Hepatocyte (in vitro differentiated cells): ENCODE data around the gene G6PC1. TPM values are rescaled to one million over a fixed set of nuclear protein-coding genes. Genes with fewer than 3 reads are reported as not detected.
"Not testable (repeated sequence)": the region's sequence is repeated elsewhere in the genome, so short reads cannot be mapped to it uniquely, and the experiment has no call there.

Source experiments
- DNase-seq: peaks from one replicate; pipeline ENCODE4 v3.0.0-alpha.2; 2016; ENCODE audit warnings: low spot score
- H2AFZ ChIP-seq: fragments of 200-600 bp; sonication (generic); 2 replicates; pipeline ENCODE4 v1.6.0; 2016; ENCODE audit warnings: antibody characterized with exemption, mild to moderate bottlenecking
- H3K27ac ChIP-seq: fragments of 200-600 bp; sonication (generic); 2 replicates; pipeline ENCODE4 v1.5.1; 2016; ENCODE audit warnings: mild to moderate bottlenecking
- H3K27me3 ChIP-seq: fragments of 200-600 bp; sonication (generic); 2 replicates; pipeline ENCODE4 v1.6.1; 2016
- H3K36me3 ChIP-seq: fragments of 200-600 bp; sonication (generic); replicated peaks from 2 replicates; pipeline ENCODE4 v1.5.1; 2016; ENCODE audit warnings: low read depth; ENCODE audit not compliant: insufficient read depth
- H3K4me1 ChIP-seq: fragments of 200-600 bp; sonication (generic); 2 replicates; pipeline ENCODE4 v1.5.1; 2016; ENCODE audit warnings: mild to moderate bottlenecking, moderate library complexity; ENCODE audit not compliant: insufficient read depth
- H3K4me2 ChIP-seq: fragments of 200-600 bp; sonication (generic); 2 replicates; pipeline ENCODE4 v1.6.0; 2016
- H3K4me3 ChIP-seq: fragments of 200-600 bp; sonication (generic); 2 replicates; pipeline ENCODE4 v1.5.1; 2016; ENCODE audit warnings: mild to moderate bottlenecking
- H3K79me2 ChIP-seq: fragments of 200-600 bp; sonication (generic); 2 replicates; pipeline ENCODE4 v1.6.0; 2017; ENCODE audit warnings: mild to moderate bottlenecking
- H3K9me2 ChIP-seq: fragments of 200-600 bp; sonication (generic); replicated peaks from 2 replicates; pipeline ENCODE4 v1.6.0; 2017; ENCODE audit warnings: mild to moderate bottlenecking; ENCODE audit not compliant: insufficient read depth
- H3K9me3 ChIP-seq: fragments of 200-600 bp; sonication (generic); 2 replicates; pipeline ENCODE4 v1.5.1; 2016; ENCODE audit warnings: low read depth, mild to moderate bottlenecking
- H4K20me1 ChIP-seq: fragments of 200-600 bp; sonication (generic); 2 replicates; pipeline ENCODE4 v1.6.0; 2016; ENCODE audit warnings: mild to moderate bottlenecking; ENCODE audit not compliant: insufficient read depth, poor library complexity, severe bottlenecking
- CTCF ChIP-seq: fragments of 200-600 bp; sonication (generic); IDR thresholded peaks from 2 replicates; pipeline ENCODE4 v1.5.1; 2016; ENCODE audit warnings: antibody characterized with exemption, mild to moderate bottlenecking; ENCODE audit not compliant: poor library complexity
- EZH2 ChIP-seq: fragments of 200-600 bp; sonication (generic); IDR thresholded peaks from 2 replicates; pipeline ENCODE4 v1.6.1; 2016; ENCODE audit warnings: antibody characterized with exemption, mild to moderate bottlenecking, borderline replicate concordance
- EZH2phosphoT487 ChIP-seq: fragments of 200-600 bp; sonication (generic); IDR thresholded peaks from one replicate; pipeline ENCODE4 v1.6.1; 2018; ENCODE audit warnings: antibody characterized with exemption, mild to moderate bottlenecking, low read depth, moderate library complexity; ENCODE audit not compliant: unreplicated experiment, severe bottlenecking
- WGBS: methylation state at CpG from one replicate; pipeline ENCODE4 v1.1.6; 2016; ENCODE audit warnings: low lambda C conversion rate; ENCODE audit errors: missing lambda C conversion rate; 5-methylcytosine and 5-hydroxymethylcytosine counted together
- polyA plus RNA-seq: library from polyadenylated mRNA; unstranded; fragments of >200 nt; fragmentation: Nextera tagmentation; extraction: Ambion mirVana; gene quantifications from 2 replicates; pipeline ENCODE4 v1.2.1, GENCODE V29; 2016
- total RNA-seq: library from RNA; depleted of rRNA; stranded (reverse); fragments of >200 nt; gene quantifications from 2 replicates; pipeline ENCODE4 v1.2.3, GENCODE V29; 2014

The G6PC1 gene
- total RNA-seq (14.2 and 18.2 TPM in 2 replicates), polyA plus RNA-seq (8.2 and 24.2 TPM in 2 replicates)

- 79% methylated on average over 12 of the region's 12 CpGs for WGBS
- no peak within 1 kb of the TSS for H2AFZ ChIP-seq
- H4K20me1 ChIP-seq: no peaks in the 10 kb centered on the region
- H3K9me3 ChIP-seq: no peaks in the 10 kb centered on the region
- no peaks in the 10 kb centered on the region for H3K27me3 ChIP-seq
- no peak within 1 kb of the TSS for H3K4me2 ChIP-seq
- H3K4me1 ChIP-seq: no peaks in the 10 kb centered on the region
- no peaks in the 10 kb centered on the region for H3K9me2 ChIP-seq
- H3K4me3 ChIP-seq: no peak within 1 kb of the TSS
- H3K79me2 ChIP-seq: no peaks in the 10 kb centered on the region
- no peaks in the 10 kb centered on the region for H3K36me3 ChIP-seq
- TF ChIP-seq EZH2phosphoT487: no peak
- TF ChIP-seq CTCF: no peak
- TF ChIP-seq EZH2: no peak
- DNase-seq: no peak
- no peak within 1 kb of the TSS for H3K27ac ChIP-seq
Observed at GRCh38 chr17:42900460-42901331, at the start of gene G6PC1. Gene G6PC1 (plus strand): TSS chr17:42900799. CDS start chr17:42900877, 78 bp downstream.

GRCh38 chr17:42850954-42851353 is 49.6 kb upstream of the G6PC1 start, which contains the start of gene AOC3:
Gene AOC3 (plus strand): TSS chr17:42851199. CDS start chr17:42851344, 145 bp downstream.
- Histone ChIP-seq H3K4me3 (no peak within 1 kb of the TSS), H4K20me1 (no peaks in the 10 kb centered on the region), H3K4me2 (no peak within 1 kb of the TSS), H3K27ac (no peak within 1 kb of the TSS), H3K4me1 (no peaks in the 10 kb centered on the region), H3K36me3 (no peaks in the 10 kb centered on the region), H3K9me3 (no peaks in the 10 kb centered on the region), H3K9me2 (no peaks in the 10 kb centered on the region), H2AFZ (no peak within 1 kb of the TSS), H3K79me2 (no peaks in the 10 kb centered on the region), H3K27me3 (peaks cover 6% of the 10 kb centered on the region)
- DNase-seq: no peak
- TF ChIP-seq EZH2phosphoT487: no peak
- no peak for TF ChIP-seq CTCF
- no peak for TF ChIP-seq EZH2
- WGBS: 80% methylated on average over 7 of the region's 9 CpGs

GRCh38 chr17:42851371-42852240 is 49.0 kb upstream of the G6PC1 start:
- H3K9me3 ChIP-seq, DNase-seq, H3K27me3 ChIP-seq, H3K79me2 ChIP-seq, H3K4me3 ChIP-seq, H3K36me3 ChIP-seq, H3K4me1 ChIP-seq, H4K20me1 ChIP-seq, H3K4me2 ChIP-seq, H3K27ac ChIP-seq, H2AFZ ChIP-seq, H3K9me2 ChIP-seq: not testable (repeated sequence)
- WGBS: 92% methylated on average over 24 of the region's 28 CpGs

GRCh38 chr17:42852351-42852750 is 48.2 kb upstream of the G6PC1 start:
- no peaks in the 10 kb centered on the region for H3K79me2 ChIP-seq
- H3K4me2 ChIP-seq: no peak overlapping the region
- no peaks in the 10 kb centered on the region for H3K4me1 ChIP-seq
- H3K27ac ChIP-seq: no peak overlapping the region
- H3K9me2 ChIP-seq: no peaks in the 10 kb centered on the region
- H3K9me3 ChIP-seq: no peaks in the 10 kb centered on the region
- H3K36me3 ChIP-seq: no peaks in the 10 kb centered on the region
- WGBS: 95% methylated on average over 15 of the region's 15 CpGs
- H2AFZ ChIP-seq: no peak overlapping the region
- no peaks in the 10 kb centered on the region for H4K20me1 ChIP-seq
- no peak for TF ChIP-seq CTCF
- no peak for TF ChIP-seq EZH2
- TF ChIP-seq EZH2phosphoT487: no peak
- DNase-seq: no peak
- no peak overlapping the region for H3K4me3 ChIP-seq
- H3K27me3 ChIP-seq: peaks cover 6% of the 10 kb centered on the region
